Muscle layer of colon (tissue), 2 donors: ENCODE measurements around the gene LSM14A.
"Not testable (repeated sequence)": the region's sequence is repeated elsewhere in the genome, so short reads cannot be mapped to it uniquely, and the experiment has no call there.

Source experiments
- H3K27ac ChIP-seq: one replicate; pipeline ENCODE4 v1.7.0; 2013; ENCODE audit warnings: low read depth, mild to moderate bottlenecking, low read length, moderate library complexity
- H3K27me3 ChIP-seq, 2 donors: one replicate each; pipeline ENCODE4 v1.7.0; 2013; ENCODE audit warnings: low read length in 2 of 2, mild to moderate bottlenecking in 2 of 2; ENCODE audit not compliant: insufficient read depth in 2 of 2, control insufficient read depth in 1 of 2
- H3K36me3 ChIP-seq: one replicate; pipeline ENCODE4 v1.7.0; 2013; ENCODE audit warnings: mild to moderate bottlenecking, low read length; ENCODE audit not compliant: insufficient read depth
- H3K4me1 ChIP-seq: one replicate; pipeline ENCODE4 v1.7.0; 2013; ENCODE audit warnings: mild to moderate bottlenecking, low read length; ENCODE audit not compliant: insufficient read depth
- H3K4me3 ChIP-seq, 2 donors: one replicate each; pipeline ENCODE4 v1.7.0; 2013; ENCODE audit warnings: low read length in 2 of 2, low read depth in 1 of 2, mild to moderate bottlenecking in 1 of 2, moderate library complexity in 1 of 2
- H3K9ac ChIP-seq: one replicate; pipeline ENCODE4 v1.7.0; 2013; ENCODE audit warnings: low read length
- H3K9me3 ChIP-seq: one replicate; pipeline ENCODE4 v1.7.0; 2013; ENCODE audit warnings: mild to moderate bottlenecking, low read length
- donor health status: abdominal sarcoma.
- donor health status: Adenocarcinoma of cecum.

Gene LSM14A

DNA sequence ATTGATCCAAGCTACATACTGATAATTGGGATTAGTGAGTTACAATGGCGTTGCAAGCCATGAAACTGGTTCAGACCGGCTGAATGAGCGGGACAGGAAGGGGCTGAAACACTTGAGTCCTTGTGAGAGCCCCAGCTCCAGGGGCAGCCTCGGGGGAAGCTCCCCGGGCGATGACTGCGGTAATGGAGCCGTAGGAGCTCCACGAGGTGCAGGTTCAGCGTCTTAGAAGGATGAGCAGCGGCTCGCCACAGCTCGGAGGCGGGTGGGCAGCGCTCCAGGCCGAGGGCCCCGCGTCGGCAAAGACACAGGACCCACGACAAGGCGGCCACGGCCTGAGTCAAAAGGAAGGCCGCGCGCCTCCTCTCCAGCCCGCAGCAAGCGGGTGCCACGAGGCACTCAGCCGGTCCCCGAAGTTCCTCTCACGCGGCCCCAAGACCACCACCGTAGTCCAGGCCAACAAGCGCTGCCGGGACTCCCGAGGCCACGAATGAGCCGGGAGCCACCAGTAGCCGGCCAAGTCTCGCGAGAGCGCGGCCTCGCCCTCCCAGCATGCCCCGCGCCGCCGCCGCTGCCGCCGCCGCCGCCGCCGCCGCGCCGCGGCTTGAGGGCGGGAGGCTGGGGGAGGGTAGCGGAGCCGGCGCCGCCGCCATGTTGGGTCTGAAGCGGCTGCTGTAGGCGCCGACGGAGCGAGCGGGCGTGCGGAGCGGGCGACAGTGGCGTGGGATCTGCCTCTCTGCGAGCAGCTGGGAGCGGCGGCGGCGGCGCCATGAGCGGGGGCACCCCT lies at the start of gene LSM14A:
Gene LSM14A (plus strand): TSS at position 628 of the 784 bp plus-strand sequence. CDS start 139 bp downstream, at position 767.
- no peaks in the 10 kb centered on the region for H3K36me3 ChIP-seq
- H3K27ac ChIP-seq, result peak within 1 kb of the TSS; percentile 99
- H3K27me3 ChIP-seq, result no peaks in the 10 kb centered on the region
- H3K9ac ChIP-seq, result peak within 1 kb of the TSS; percentile 94
- H3K4me3 ChIP-seq, result peak within 1 kb of the TSS; percentile 85 to 87
- H3K4me1 ChIP-seq, result peaks cover 38% of the 10 kb centered on the region
- H3K9me3 ChIP-seq, result no peaks in the 10 kb centered on the region

DNA sequence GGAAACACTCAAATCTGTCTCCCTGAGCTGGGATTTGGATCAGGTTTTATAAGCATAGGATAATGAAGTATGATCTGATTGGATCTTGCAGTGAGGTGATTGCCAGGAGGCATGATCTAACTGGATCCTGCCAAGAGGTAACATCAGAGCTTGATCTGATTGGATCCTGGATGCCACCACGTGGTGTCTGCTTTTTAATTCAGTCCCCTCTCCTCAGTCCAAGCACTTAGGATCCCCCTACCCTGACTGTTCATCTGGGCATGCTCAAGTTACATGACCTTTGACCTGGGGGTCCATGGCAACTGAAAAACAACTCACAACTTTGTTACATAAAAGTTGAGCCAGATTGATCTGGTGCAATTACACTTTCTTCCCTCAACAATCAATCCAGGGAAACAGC lies 47.5 kb upstream of the LSM14A start:
- Histone ChIP-seq H3K9me3 (no peaks in the 10 kb centered on the region), H3K27ac (no peak overlapping the region), H3K9ac (no peak overlapping the region), H3K4me1 (no peaks in the 10 kb centered on the region), H3K4me3 (no peak overlapping the region), H3K27me3 (no peaks in the 10 kb centered on the region), H3K36me3 (no peaks in the 10 kb centered on the region)

DNA sequence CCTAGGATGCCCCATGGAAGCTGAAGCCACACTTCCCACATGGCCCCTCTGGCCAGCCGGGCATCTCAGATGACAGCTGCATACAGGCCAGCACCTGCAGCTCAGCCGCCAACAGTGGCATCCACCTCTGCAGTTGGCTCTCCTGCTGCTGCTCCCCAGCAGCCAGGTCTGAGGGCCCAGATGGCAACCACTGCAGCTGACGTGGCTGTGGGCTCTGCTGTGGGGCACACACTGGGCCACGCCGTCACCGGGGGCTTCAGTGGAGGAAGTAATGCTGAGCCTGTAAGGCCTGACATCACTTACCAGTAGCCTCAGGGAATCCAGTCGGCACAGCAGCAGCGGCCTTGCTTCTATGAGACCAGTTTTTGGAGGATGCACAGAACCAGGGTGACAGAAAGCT lies 45.3 kb upstream of the LSM14A start:
- no peaks in the 10 kb centered on the region for H3K4me1 ChIP-seq
- H3K9ac ChIP-seq, result no peak overlapping the region
- no peaks in the 10 kb centered on the region for H3K27me3 ChIP-seq
- H3K36me3 ChIP-seq, result no peaks in the 10 kb centered on the region
- H3K9me3 ChIP-seq, result no peaks in the 10 kb centered on the region
- H3K27ac ChIP-seq, result no peak overlapping the region
- no peak overlapping the region for H3K4me3 ChIP-seq

DNA sequence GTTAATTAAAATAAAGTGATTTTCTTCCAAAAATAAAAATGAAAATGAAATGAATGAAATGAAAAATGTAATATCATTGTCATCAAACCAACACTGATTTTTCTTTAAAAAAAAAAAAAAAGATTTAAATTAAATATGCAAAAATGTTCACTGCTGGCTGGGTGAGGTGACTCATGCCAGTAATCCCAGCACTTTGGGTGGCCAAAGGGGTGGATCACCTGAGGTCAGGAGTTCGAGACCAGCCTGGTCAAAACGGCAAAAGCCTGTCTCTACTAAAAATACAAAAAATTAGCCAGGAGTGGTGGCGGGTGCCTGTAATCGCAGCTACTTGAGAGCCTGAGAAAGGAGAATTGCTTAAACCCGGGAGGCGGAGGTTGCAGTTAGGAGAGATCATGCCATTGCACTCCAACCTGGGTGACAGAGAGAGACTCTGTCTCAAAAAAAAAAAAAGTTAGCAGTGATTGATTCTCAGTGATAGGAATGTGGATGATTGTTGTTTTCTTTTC lies 44.6 kb upstream of the LSM14A start:
- no peaks in the 10 kb centered on the region for H3K36me3 ChIP-seq
- no peaks in the 10 kb centered on the region for H3K4me1 ChIP-seq
- no peak overlapping the region for H3K9ac ChIP-seq
- no peak overlapping the region for H3K4me3 ChIP-seq
- no peak overlapping the region for H3K27ac ChIP-seq
- H3K9me3 ChIP-seq, result no peaks in the 10 kb centered on the region
- no peaks in the 10 kb centered on the region for H3K27me3 ChIP-seq

DNA sequence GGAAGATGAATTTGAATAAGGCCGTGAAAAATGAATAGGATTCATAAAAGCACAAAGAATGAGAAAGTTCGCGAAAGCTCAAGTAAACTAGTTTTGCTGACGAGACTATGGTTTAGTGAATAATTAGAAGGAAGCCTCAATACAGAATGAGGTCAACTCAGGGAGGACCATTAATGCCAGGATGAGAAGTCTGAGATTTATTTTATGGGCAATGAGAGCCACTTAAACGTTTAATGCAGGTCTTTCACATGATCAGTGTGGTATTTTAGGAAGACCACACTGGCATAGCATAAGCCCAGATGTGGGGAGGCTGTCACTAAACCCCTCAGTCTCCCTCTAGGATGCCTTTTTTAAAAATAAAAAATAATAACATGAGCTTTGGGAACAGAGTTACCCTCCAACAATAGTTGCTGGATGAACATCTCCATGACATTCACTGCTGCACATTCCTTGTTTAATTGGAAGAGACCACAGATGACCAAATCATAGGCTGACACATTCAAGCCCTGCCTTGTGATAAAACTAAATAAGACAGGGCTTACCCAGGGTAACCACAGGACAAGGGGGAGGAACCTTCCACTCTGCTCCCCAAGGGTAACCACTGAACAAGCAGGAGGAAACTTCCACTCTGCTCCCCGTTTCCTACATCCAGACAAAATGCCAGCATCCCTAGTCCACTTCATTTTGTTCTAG lies 43.6 kb upstream of the LSM14A start:
- Histone ChIP-seq H3K27ac (no peak overlapping the region), H3K27me3 (no peaks in the 10 kb centered on the region), H3K4me1 (no peaks in the 10 kb centered on the region), H3K9me3 (no peaks in the 10 kb centered on the region), H3K9ac (no peak overlapping the region), H3K36me3 (no peaks in the 10 kb centered on the region), H3K4me3 (no peak overlapping the region)

DNA sequence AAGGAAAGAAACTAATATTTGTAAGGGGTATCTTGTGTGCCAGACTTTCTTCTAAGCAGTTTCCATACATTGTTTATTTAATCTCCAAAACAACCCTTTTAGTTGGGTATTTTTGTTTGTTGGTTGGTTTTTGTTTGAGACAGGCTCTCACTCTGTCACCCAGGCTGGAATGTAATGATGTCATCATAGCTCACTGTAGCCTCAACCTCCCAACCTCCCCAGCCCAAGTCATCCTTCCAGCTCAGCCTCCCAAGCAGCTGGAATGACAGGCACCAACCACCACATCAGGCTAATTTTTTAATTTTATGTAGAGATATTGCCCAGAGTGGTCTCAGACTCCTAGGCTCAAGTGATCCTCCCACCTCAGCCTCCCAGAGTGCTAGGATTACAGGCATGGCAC lies 41.2 kb upstream of the LSM14A start:
- Histone ChIP-seq H3K4me3 (no peak overlapping the region), H3K36me3 (no peaks in the 10 kb centered on the region), H3K9me3 (no peaks in the 10 kb centered on the region), H3K27me3 (no peaks in the 10 kb centered on the region), H3K27ac (no peak overlapping the region), H3K4me1 (peaks cover 4% of the 10 kb centered on the region), H3K9ac (no peak overlapping the region)

DNA sequence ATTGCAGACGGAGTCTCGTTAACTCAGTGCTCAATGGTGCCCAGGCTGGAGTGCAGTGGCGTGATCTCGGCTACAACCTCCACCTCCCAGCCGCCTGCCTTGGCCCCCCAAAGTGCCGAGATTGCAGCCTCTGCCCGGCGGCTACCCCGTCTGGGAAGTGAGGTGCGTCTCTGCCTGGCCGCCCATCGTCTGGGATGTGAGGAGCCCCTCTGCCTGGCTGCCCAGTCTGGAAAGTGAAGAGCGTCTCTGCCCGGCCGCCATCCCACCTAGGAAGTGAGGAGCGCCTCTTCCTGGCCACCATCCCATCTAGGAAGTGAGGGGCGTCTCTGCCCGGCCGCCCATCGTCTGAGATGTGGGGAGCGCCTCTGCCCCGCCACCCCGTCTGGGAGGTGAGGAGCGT lies 40.2 kb upstream of the LSM14A start:
- not testable (repeated sequence) for H3K27ac ChIP-seq, H3K4me3 ChIP-seq

DNA sequence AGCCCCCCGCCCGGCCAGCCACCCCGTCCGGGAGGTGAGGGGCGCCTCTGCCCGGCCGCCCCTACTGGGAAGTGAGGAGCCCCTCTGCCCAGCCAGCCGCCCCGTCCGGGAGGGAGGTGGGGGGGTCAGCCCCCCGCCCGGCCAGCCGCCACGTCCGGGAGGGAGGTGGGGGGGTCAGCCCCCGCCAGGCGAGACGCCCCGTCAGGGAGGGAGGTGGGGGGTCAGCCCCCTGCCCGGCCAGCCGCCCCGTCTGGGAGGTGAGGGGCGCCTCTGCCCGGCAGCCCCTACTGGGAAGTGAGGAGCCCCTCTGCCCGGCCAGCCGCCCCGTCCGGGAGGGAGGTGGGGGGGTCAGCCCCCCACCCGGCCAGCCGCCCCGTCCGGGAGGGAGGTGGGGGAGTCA lies 39.6 kb upstream of the LSM14A start:
- not testable (repeated sequence) for H3K27me3 ChIP-seq, H3K9ac ChIP-seq, H3K9me3 ChIP-seq, H3K27ac ChIP-seq, H3K4me1 ChIP-seq, H3K4me3 ChIP-seq, H3K36me3 ChIP-seq

More for the DNA sequence above, 40.2 kb upstream of the LSM14A start:
- H3K9me3 ChIP-seq, H3K36me3 ChIP-seq, H3K4me1 ChIP-seq, H3K27me3 ChIP-seq, H3K9ac ChIP-seq: not testable (repeated sequence)

DNA sequence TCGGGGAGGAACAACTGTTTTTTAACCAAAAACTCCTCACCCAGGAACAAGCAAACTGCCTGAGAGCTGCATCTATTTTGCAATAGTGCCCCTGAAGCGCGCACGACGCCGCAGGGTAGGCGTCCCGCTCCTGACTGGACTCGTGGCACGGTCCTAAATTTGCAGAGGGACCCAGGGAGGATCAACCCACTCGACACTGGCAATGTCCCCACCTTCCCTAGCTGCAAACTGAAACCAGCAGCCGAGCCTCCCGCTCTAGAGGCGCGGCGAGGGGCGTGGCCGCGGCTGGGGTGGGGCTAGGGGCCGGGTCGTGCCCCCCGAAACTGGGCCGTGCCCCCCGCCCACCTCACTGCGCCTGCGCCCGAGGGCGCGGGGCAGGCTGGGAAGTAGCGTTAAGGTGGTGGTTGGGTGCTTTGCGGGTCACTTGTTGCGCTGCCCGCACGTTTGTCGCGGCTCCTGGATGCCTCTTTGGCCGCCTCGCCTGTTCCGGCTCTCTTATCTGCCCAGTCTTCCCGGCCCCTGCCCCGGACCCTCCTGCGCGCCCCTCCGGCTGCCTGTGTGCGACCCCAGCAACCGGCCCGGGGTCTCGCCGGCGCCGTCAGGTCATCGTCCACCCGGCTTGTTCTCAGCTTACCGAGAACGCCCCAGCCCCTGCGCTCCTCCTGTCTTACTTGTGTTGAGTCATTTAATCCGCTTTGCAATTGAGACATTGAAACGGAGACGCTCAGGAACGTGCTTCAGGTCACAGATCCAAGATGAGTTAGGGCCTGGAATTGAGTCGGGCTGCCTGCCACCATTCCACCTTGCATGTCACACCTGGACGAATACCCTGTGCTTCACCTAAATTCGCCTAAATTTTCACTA lies 37.9 kb upstream of the LSM14A start:
- Histone ChIP-seq H3K4me3 (peak overlapping the region; percentile 71 to 87), H3K4me1 (peaks cover 4% of the 10 kb centered on the region)

DNA sequence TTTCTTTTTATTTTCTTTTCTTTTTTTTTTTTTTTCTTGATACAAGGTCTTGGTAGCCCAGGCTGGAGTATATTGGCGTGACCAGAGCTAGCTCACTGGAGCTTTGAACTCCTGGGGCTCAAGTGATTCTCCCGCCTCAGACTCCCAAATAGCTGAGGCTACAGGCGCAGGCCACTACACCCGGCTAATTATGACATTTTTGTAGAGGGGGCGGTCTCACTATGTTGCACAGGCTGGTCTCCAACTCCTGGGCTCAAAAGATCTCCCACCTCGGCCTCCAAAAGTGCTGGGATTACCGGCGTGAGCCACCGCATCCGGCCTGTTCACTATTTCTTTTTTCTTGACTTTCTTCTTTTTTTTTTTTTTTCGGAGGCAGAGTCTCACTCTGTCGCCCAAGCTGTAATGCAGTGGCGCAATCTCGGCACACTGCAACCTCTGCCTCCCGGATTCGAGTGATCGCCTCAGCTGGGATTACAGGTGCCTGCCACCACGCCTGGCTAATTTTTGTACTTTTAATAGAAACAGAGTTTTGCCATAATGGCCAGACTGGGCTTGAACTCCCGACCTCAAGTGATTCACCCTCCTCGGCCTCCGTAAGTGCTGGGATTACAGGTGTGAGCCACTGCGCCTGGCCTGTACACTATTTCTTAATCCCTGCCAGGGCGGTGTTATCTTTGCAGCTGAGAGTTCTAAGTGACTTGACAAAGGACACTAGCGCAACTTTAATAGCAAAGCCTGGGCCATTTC lies 37.1 kb upstream of the LSM14A start:
- no peaks in the 10 kb centered on the region for H3K36me3 ChIP-seq
- peaks cover 4% of the 10 kb centered on the region for H3K4me1 ChIP-seq
- peak overlapping the region; percentile 44 for H3K9ac ChIP-seq
- peak overlapping the region; percentile 71 to 87 for H3K4me3 ChIP-seq
- no peaks in the 10 kb centered on the region for H3K9me3 ChIP-seq
- H3K27ac ChIP-seq, result no peak overlapping the region
- H3K27me3 ChIP-seq, result no peaks in the 10 kb centered on the region

More for the DNA sequence above, 37.9 kb upstream of the LSM14A start:
- Histone ChIP-seq H3K9me3 (no peaks in the 10 kb centered on the region), H3K36me3 (no peaks in the 10 kb centered on the region), H3K27me3 (no peaks in the 10 kb centered on the region), H3K27ac (peak overlapping the region; percentile 90), H3K9ac (peak overlapping the region; percentile 44)
